Motor neuron (in vitro differentiated cells): ENCODE measurements around the gene RCOR1. TPM values are rescaled to one million over a fixed set of nuclear protein-coding genes. Genes with fewer than 3 reads are reported as not detected.
"Not testable (repeated sequence)": the region's sequence is repeated elsewhere in the genome, so short reads cannot be mapped to it uniquely, and the experiment has no call there.

ENCODE experiments used
- ATAC-seq, 8 experiments: fragments of 200-7000 bp; cut with Tn5 transposase; replicated peaks in 6 of 8; 2 replicates each; pipeline ENCODE4 v1.8.0; 2021; ENCODE audit warnings: mild to moderate bottlenecking in 8 of 8, moderate library complexity in 8 of 8
- H3K27ac ChIP-seq, 2 donors: fragments of 250-450 bp; sonication (Bioruptor Pico); 2 replicates each; pipeline ENCODE4 v1.9.0; 2021; ENCODE audit warnings: antibody characterized with exemption in 2 of 2, mild to moderate bottlenecking in 2 of 2, moderate library complexity in 1 of 2
- H3K4me1 ChIP-seq, 2 donors: fragments of 250-450 bp; sonication (Bioruptor Pico); replicated peaks in 1 of 2; 2 replicates each; pipeline ENCODE4 v1.6.1; 2021; ENCODE audit warnings: antibody characterized with exemption in 2 of 2, mild to moderate bottlenecking in 2 of 2, moderate library complexity in 1 of 2
- H3K4me3 ChIP-seq, 5 donors: fragments of 250-450 bp; sonication (Bioruptor Pico); 2 replicates each; pipeline ENCODE4 v1.9.0; 2021; ENCODE audit warnings: antibody characterized with exemption in 5 of 5, mild to moderate bottlenecking in 5 of 5, moderate library complexity in 4 of 5
- whole genome bisulfite sequencing, 10 experiments: fragments of 450-650 bp; shearing (Covaris generic); methylation state at CpG; one replicate each; pipeline ENCODE4 v1.0.0; 2022; 5-methylcytosine and 5-hydroxymethylcytosine counted together
- in situ Hi-C, 9 experiments: fragments of 400-800 bp; cut with MboI; loops; one replicate each; pipeline ENCODE4 v1.15.0; 2021; ENCODE audit warnings: low sequenced_read_pairs in 9 of 9, low pct_unique_long_range_greater_than_20kb in 2 of 9; ENCODE audit not compliant: unreplicated experiment in 9 of 9
- total RNA-seq, 8 experiments: library from RNA; unstranded; fragments of 300-600 nt; gene quantifications; 2 replicates each; pipeline versions ENCODE4 v1.2.3 to v1.2.4, GENCODE V29; 2022

RCOR1 gene
- total RNA-seq, 8 experiments from 2014 or later: 8.2 to 66.2 (median 11.0) TPM

DNA sequence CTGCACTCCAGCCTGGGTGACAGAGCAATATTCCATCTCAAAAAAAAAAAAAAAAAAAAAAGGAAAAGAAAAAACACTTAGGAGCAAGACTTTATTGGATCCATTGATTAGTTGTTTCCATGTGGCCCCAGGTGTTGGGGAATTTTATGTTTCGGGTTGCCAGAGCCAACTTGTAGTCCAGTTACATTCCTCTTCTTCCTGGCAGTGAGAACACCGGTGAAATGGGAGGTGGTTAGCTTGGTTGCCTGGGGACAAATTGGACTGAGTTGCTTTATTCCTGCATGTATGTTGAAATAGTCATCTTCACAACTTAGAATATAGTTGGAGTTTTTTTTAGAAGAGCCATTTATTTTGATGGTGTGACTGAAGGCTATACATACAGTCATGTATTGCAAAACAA, 12.6 kb downstream of the RCOR1 start:
- WGBS, 10 experiments: 0 to 100% (median 90%) methylated on average over 1 to 2 of the region's 2 CpGs; no CpG with 5 or more reads in 3 of the 10 experiments
- in situ Hi-C loops: no loop called here
- H3K27ac ChIP-seq: no peak overlapping the region
- peak in 4 of 8 experiments; percentile 14 to 74 (median 61) for ATAC-seq
- H3K4me3 ChIP-seq: no peak overlapping the region
- no peaks in the 10 kb centered on the region for H3K4me1 ChIP-seq

DNA sequence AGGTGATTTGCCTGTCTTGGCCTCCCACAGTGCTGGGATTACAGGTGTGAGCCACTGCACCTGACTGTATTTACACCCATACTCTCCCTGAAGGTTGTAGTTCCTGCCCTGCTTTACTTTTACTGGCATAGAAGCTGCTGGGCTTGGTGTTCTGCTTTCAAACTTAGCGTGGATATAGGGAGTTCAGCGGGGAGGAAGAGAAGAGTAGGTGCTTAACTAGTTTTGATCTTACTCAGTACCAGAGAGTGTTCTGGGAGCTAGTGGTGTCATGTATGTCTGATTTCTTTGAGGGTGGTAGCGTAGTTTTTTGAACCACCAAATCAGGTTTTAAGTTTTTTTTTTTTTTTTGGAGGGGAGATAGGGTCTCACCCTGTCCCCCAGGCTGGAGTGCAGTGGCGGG, 13.8 kb downstream of the RCOR1 start:
- WGBS, 10 experiments: 75 to 100% (median 100%) methylated on average over 1 to 3 of the region's 4 CpGs; no CpG with 5 or more reads in 4 of the 10 experiments
- Histone ChIP-seq H3K4me1 (no peaks in the 10 kb centered on the region), H3K4me3 (no peak overlapping the region), H3K27ac (no peak overlapping the region)
- no peak for ATAC-seq
- in situ Hi-C loops: no loop called here

DNA sequence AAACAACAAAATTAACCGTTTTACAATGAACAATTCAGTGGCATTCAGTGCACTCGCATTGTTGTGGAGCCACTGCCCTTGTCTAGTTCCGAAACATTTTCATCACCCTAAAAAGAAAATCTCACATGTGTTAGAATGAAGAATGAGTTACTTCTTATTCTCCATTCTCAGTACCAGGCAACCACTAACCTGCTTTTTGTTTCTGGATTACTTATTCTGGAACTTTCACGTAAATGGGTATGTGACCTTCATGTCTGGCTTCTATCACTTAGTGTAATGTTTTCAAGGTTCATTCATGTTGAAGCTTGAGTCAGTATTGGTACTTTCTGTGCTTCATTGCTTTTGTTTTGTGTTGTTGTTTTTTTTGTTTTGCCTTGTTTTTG, 15.6 kb downstream of the RCOR1 start:
- ATAC-seq: no peak
- Histone ChIP-seq H3K4me3 (no peak overlapping the region), H3K27ac (no peak overlapping the region), H3K4me1 (no peaks in the 10 kb centered on the region)
- WGBS, 10 experiments: 83 to 100% (median 95%) methylated on average over 1 to 4 of the region's 4 CpGs; no CpG with 5 or more reads in 2 of the 10 experiments
- in situ Hi-C loops: no loop called here

DNA sequence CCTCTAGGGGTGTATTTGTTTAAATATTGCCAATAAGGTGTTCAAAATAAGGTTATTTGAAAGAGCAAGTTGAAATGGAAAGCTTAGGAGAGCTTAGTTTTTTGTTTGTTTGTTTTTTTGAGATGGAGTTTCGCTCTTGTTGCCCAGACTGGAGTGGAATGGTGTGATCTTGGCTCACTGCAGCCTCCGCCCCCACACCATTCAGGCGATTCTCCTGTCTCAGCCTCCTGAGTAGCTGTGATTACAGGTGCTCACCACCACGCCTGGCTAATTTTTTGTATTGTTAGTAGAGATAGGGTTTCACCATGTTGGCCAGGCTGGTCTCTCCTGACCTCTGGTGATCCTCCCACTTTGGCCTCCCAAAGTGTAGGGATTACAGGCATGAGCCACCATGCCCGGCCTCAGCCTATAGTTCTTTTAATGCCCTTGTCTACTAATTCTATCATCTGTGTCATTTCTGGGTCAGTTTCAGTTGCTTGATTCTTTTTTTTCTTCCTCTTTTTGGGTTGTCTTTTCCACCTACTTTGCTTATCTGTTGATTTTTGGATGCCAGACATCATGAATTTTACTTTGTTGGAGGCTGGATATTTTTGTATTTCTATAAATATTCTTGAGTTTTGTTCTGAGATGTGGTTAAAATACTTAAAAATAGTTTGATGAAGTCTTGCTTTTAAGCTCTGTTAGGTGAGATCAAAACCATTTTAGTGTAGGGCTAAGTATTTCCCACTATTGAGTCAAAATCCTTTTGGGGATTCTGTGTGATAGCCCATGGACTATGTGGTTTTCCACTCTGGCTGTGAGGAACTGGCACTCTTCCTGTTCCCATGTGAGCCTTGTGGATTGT, 18.7 kb downstream of the RCOR1 start:
- in situ Hi-C loops: no loop called here
- Histone ChIP-seq H3K4me3 (no peak overlapping the region), H3K27ac (no peak overlapping the region), H3K4me1 (no peaks in the 10 kb centered on the region)
- 0 to 100% (median 71%) methylated on average over 1 to 5 of the region's 5 CpGs for WGBS, 10 experiments
- no peak for ATAC-seq

DNA sequence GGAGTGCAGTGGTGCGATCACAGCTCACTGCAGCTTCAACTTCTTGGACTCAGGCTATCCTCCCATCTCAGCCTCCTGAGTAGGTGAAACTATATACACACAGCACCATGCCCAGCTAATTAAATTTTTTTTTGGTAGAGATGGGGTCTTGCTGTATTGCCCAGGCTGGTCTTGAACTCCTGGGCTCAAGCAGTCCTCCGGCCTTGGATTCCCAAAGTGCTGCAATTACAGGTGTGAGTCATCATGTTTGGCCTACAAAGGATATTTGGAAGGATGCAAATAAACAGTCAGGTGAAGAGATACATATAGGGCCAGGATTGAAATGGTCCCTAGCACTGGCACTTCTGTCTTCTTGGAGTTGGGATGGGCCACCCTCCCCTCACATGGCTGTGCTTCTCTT, 23.9 kb downstream of the RCOR1 start:
- no peak overlapping the region for H3K27ac ChIP-seq
- ATAC-seq: no peak
- no peak overlapping the region for H3K4me3 ChIP-seq
- no peaks in the 10 kb centered on the region for H3K4me1 ChIP-seq
- in situ Hi-C loops: no loop called here
- WGBS, 10 experiments: 67 to 100% methylated on average over 1 to 2 of the region's 2 CpGs; no CpG with 5 or more reads in 8 of the 10 experiments

DNA sequence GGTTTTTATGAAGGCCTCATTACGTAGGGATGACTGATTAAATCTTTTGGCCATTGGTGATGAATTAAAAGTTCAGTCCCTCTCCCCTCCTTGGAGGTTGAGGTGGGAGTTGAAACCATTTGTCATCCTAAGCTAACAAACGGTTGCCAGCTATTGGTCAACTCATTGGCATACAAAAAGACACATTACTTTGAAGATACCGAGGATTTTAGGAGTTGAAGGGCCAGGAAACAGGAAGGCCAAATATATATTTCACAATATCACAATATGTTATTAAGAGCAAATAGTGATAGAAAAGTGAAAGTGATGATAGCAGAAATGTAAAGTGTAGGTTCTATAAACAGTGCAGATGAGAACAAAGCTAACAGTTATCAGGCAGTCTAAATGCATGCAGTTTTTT, 24.4 kb downstream of the RCOR1 start:
- ATAC-seq: no peak

DNA sequence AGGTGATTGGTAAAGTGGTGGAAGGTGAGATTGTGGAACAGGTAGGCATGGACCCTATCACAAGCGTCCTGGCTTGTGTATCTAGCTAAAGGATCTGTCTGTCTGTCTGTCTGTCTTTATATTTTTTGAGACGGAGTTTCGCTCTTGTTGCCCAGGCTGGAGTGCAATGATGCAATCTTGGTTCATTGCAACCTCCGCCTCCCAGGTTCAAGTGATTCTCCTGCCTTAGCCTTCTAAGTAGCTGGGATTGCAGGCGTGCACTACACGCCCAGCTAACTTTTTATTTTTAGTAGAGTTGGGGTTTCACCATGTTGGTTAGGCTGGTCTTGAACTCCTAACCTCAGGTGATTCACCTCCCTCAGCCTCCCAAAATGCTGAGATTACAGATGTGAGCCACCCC, 26.6 kb downstream of the RCOR1 start:
- H3K27ac ChIP-seq, ATAC-seq, in situ Hi-C loops, H3K4me3 ChIP-seq, H3K4me1 ChIP-seq: not testable (repeated sequence)
- WGBS, 10 experiments: 90 to 100% (median 100%) methylated on average over 1 to 5 of the region's 6 CpGs; no CpG with 5 or more reads in 4 of the 10 experiments

More for the DNA sequence above, 24.4 kb downstream of the RCOR1 start:
- Histone ChIP-seq H3K4me3 (no peak overlapping the region), H3K27ac (no peak overlapping the region), H3K4me1 (no peaks in the 10 kb centered on the region)
- in situ Hi-C loops: no loop called here
- WGBS, 10 experiments: 18 to 73% (median 54%) methylated on average over 1 to 3 of the region's 3 CpGs; no CpG with 5 or more reads in 2 of the 10 experiments

DNA sequence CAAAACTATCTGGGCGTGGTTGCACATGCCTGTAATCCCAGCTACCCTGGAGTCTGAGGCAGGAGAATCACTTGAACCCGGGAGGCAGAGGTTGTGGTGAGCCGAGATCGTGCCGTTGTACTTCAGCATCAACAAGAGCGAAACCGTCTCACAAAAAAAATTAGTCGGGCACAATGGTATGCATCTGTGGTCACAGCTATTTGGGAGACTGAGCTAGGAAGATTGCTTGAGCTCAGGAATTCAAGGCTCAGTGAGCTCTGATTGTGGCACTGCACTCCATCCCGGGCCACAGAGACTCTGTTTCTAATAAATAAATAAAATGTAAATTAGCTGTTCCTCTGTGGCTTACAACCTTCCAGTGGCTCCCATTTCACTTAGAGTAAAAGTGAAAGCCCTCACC, 28.0 kb downstream of the RCOR1 start:
- no peak for ATAC-seq
- in situ Hi-C loops: no loop called here
- H3K4me1 ChIP-seq: no peaks in the 10 kb centered on the region
- H3K27ac ChIP-seq: no peak overlapping the region
- WGBS, 10 experiments: 14 to 100% (median 71%) methylated on average over 1 to 3 of the region's 9 CpGs; no CpG with 5 or more reads in 5 of the 10 experiments
- H3K4me3 ChIP-seq: no peak overlapping the region

DNA sequence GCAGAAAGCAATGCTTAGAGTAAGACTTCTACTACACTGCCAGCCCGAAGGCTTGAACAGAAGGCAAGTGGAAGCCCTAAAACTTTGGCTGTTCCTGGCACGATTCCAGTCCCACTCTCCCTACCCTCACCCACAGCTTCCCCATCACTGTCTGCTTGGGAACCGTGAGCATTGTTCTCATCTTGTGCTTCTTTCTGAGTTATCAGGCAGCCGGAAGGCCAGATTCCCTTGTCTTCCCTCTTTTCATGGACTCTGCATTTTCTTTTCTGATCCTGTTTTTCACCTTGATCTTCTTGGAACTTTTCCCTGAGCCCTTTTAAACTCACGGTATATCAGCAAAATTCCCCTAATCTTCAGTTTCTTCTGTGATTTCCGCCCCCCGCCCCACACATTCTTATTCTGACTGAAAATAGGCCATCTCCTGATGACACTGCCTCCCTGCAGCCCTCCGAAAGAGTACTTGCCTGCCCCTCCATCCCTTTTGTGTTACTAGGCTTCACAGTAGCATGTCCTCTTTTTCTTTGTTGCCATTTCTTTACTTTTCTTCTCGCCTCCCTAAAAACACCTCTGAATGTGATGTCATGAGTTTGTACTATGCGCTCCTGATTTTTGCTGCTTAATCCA, 29.9 kb downstream of the RCOR1 start:
- WGBS, 10 experiments: 57 to 80% (median 69%) methylated on average over 2 to 10 of the region's 10 CpGs
- peak in 2 of 8 experiments; percentile 28 to 41 for ATAC-seq

DNA sequence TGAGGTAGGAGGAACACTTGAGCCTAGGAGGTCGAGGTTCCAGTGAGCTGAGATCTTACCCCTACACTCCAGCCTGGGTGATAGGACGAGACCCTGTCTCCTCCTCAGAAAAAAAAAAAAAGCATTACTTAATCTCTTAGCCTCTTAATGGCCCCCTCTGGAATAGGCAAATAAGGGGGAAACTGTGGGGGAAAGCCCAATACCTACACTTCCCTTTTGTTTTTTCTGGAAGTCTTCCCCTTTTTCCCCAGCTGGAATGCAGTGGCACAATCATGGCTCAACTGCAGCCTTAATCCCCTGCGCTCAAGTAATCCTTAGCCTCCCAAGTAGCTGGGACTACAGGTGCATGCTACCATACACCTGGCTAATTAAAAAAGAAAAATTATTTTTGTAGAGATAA, 32.2 kb downstream of the RCOR1 start:
- in situ Hi-C loops: no loop called here
- Histone ChIP-seq H3K4me1 (peaks cover 0 to 3% of the 10 kb centered on the region in 2 donors), H3K4me3 (no peak overlapping the region), H3K27ac (no peak overlapping the region)
- no peak for ATAC-seq
- 92 to 100% (median 100%) methylated on average over 1 to 3 of the region's 3 CpGs; no CpG with 5 or more reads in 4 of the 10 experiments for WGBS, 10 experiments

More for the DNA sequence above, 29.9 kb downstream of the RCOR1 start:
- Histone ChIP-seq H3K4me3 (no peak overlapping the region), H3K4me1 (peaks cover 0 to 3% of the 10 kb centered on the region in 2 donors), H3K27ac (no peak overlapping the region)
- in situ Hi-C loops: no loop called here

DNA sequence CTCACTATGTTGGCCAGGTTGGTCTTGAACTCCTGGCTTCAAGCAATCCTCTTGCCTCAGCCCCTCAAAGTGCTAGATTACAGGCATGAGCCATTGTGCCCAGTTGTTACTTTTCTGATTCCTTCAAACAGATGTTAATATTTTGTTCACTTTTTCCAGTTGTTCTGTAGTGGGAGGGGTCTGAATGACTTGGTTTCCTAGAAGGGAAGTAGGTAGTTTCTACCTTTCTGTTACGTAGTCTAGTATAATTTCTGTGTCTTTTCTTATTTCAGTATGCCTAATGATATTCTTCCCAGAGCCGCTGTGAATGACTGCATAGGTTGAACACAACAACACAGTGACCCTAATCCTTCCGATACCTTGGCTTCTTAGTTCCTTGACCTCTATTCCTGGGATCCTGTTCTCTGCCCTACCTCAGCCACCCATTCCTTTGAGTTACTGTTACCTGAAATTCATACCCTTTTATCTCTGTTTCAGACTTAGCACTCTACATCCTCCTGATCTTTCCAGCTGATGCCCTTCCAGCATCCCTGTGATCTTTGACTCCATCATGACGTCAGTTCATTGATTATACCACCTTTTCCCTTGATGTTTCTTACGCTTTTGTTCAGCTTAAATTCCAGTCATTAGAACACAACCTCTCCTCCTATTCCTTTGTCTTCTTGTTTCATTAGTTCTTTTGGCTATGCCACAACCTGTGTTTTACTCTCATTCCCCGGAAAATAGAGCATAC, 33.3 kb downstream of the RCOR1 start:
- WGBS, 10 experiments: 71 to 98% (median 93%) methylated on average over 4 to 6 of the region's 6 CpGs
- Histone ChIP-seq H3K4me3 (no peak overlapping the region), H3K27ac (no peak overlapping the region), H3K4me1 (peaks cover 0 to 3% of the 10 kb centered on the region in 2 donors)
- ATAC-seq: no peak
- in situ Hi-C loops: no loop called here

DNA sequence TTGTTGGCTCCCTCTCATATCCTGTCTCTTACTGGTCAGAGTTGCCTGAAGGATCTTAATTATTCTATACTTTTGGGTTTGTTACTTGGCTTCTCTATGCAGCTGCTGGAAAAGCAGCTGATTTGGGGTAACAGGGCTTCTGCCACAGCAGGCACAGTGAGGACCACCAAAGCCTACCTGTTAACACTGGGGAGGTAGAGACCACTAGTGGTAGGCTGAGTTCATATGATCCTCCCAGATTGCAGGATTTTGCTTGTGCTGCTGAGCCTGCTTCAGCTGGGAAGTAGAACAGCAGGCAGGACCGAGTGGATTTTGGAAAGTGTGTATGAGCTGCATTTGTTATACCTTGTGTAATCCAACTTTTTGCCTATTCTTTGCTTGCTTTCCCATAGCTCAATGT, 34.1 kb downstream of the RCOR1 start:
- H3K27ac ChIP-seq: no peak overlapping the region
- ATAC-seq: no peak
- in situ Hi-C loops: no loop called here
- WGBS, 10 experiments: 14 to 100% (median 91%) methylated on average over 1 of the region's 1 CpG; no CpG with 5 or more reads in 4 of the 10 experiments
- H3K4me3 ChIP-seq: no peak overlapping the region
- H3K4me1 ChIP-seq: peaks cover 0 to 3% of the 10 kb centered on the region in 2 donors

DNA sequence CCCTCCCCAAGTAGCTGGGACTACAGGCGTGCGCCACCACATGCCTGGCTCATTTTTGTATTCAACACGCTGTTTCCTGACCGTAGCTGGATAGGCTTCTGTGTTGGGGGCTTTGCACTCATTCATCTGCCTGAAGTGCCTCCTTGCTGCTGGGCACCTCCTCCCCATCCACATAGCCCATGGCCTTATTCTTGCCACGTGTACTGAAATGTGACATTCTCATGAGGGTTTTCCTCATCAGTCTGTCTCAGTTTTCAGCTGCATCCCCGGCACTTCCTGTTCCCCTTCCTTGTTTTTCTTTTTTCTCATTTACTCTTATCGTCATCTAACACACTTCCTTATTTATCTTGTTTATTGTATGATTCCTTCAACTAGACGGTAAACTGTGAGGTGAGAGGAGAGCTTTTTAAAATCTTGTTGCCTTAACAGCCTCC, 36.6 kb downstream of the RCOR1 start:
- in situ Hi-C loops: no loop called here
- Histone ChIP-seq H3K4me3 (no peak overlapping the region), H3K4me1 (peaks cover 0 to 3% of the 10 kb centered on the region in 2 donors), H3K27ac (no peak overlapping the region)
- WGBS, 10 experiments: 8 to 100% (median 66%) methylated on average over 1 to 5 of the region's 8 CpGs
- no peak for ATAC-seq
